Neuronal stem cell (in vitro differentiated cells): ENCODE results near the gene DHRS7B.
"Not testable (repeated sequence)": the region's sequence is repeated elsewhere in the genome, so short reads cannot be mapped to it uniquely, and the experiment has no call there.

Experiments used
- DNase-seq: peaks from one replicate; pipeline ENCODE4 v3.0.0-alpha.2; 2013; ENCODE audit warnings: low spot score
- H2AFZ ChIP-seq: one replicate; pipeline ENCODE4 v1.6.1; 2013; ENCODE audit warnings: mild to moderate bottlenecking, low read length, inconsistent platforms
- H2AK5ac ChIP-seq: 2 replicates; pipeline ENCODE4 v1.6.1; 2013; ENCODE audit warnings: low read depth, mild to moderate bottlenecking, inconsistent platforms, low read length, moderate library complexity, mixed read lengths
- H2BK120ac ChIP-seq: 2 replicates; pipeline ENCODE4 v1.6.1; 2013; ENCODE audit warnings: low read depth, mild to moderate bottlenecking, inconsistent platforms, low read length, moderate library complexity, mixed read lengths
- H2BK12ac ChIP-seq: one replicate; pipeline ENCODE4 v1.6.1; 2013; ENCODE audit warnings: low read length, inconsistent platforms
- H2BK15ac ChIP-seq: 2 replicates; pipeline ENCODE4 v1.6.1; 2013; ENCODE audit warnings: mild to moderate bottlenecking, low read length, inconsistent platforms, mixed read lengths
- H2BK5ac ChIP-seq: one replicate; pipeline ENCODE4 v1.6.1; 2013; ENCODE audit warnings: inconsistent platforms, mild to moderate bottlenecking, low read length, moderate library complexity
- H3K14ac ChIP-seq: one replicate; pipeline ENCODE4 v1.6.1; 2013; ENCODE audit warnings: low read length, inconsistent platforms
- H3K18ac ChIP-seq: 2 replicates; pipeline ENCODE4 v1.6.1; 2013; ENCODE audit warnings: low read length, inconsistent platforms
- H3K23ac ChIP-seq: 2 replicates; pipeline ENCODE4 v1.6.1; 2013; ENCODE audit warnings: low read depth, mild to moderate bottlenecking, mixed read lengths, low read length, inconsistent platforms; ENCODE audit not compliant: poor library complexity
- H3K27ac ChIP-seq: replicated peaks from 3 replicates; pipeline ENCODE4 v1.5.1; 2013; ENCODE audit warnings: low read length, inconsistent platforms
- H3K27me3 ChIP-seq, 3 experiments: 2 replicates each; pipeline ENCODE4 v1.6.1; 2013; ENCODE audit warnings: low read length in 3 of 3, mild to moderate bottlenecking in 2 of 3, inconsistent platforms in 1 of 3, low read depth in 1 of 3, mixed read lengths in 1 of 3, moderate library complexity in 1 of 3; ENCODE audit not compliant: control insufficient read depth in 3 of 3, insufficient read depth in 3 of 3
- H3K36me3 ChIP-seq, 2 donors: replicated peaks in 1 of 2; 2 replicates each; pipeline ENCODE4 v1.6.1; 2013; ENCODE audit warnings: low read length in 2 of 2; ENCODE audit not compliant: control insufficient read depth in 2 of 2, insufficient read depth in 2 of 2
- H3K4ac ChIP-seq: 2 replicates; pipeline ENCODE4 v1.6.1; 2013; ENCODE audit warnings: inconsistent platforms, mild to moderate bottlenecking, low read length, moderate library complexity
- H3K4me1 ChIP-seq, 2 donors: 1 replicate in 1 of 2; 2 replicates in 1 of 2; pipeline ENCODE4 v1.6.1; 2013; ENCODE audit warnings: low read length in 2 of 2, low read depth in 1 of 2; ENCODE audit not compliant: control insufficient read depth in 2 of 2, insufficient read depth in 1 of 2
- H3K4me2 ChIP-seq: one replicate; pipeline ENCODE4 v1.6.1; 2013; ENCODE audit warnings: mild to moderate bottlenecking, low read length, inconsistent platforms; ENCODE audit not compliant: insufficient read depth, poor library complexity, severe bottlenecking
- H3K4me3 ChIP-seq, 2 donors: 2 replicates each; pipeline ENCODE4 v1.5.1; 2013; ENCODE audit warnings: low read length in 2 of 2, mild to moderate bottlenecking in 2 of 2, inconsistent platforms in 1 of 2, moderate library complexity in 1 of 2
- H3K79me1 ChIP-seq: one replicate; pipeline ENCODE4 v1.6.1; 2013; ENCODE audit warnings: low read depth, mild to moderate bottlenecking, inconsistent platforms, low read length, moderate library complexity
- H3K9ac ChIP-seq: one replicate; pipeline ENCODE4 v1.6.1; 2013; ENCODE audit warnings: mild to moderate bottlenecking, low read depth, low read length, inconsistent platforms; ENCODE audit not compliant: poor library complexity
- H3K9me3 ChIP-seq, 2 donors: replicated peaks in 1 of 2; 2 replicates each; pipeline versions ENCODE3 to v1.6.1; 2013; ENCODE audit warnings: low read length in 2 of 2, mild to moderate bottlenecking in 2 of 2, inconsistent platforms in 1 of 2, low read depth in 1 of 2, mixed read lengths in 1 of 2, moderate library complexity in 1 of 2; ENCODE audit not compliant: control insufficient read depth in 2 of 2, insufficient read depth in 1 of 2
- H4K8ac ChIP-seq: one replicate; pipeline ENCODE4 v1.6.1; 2013; ENCODE audit warnings: low read depth, mild to moderate bottlenecking, inconsistent platforms, low read length, moderate library complexity
- H4K91ac ChIP-seq: one replicate; pipeline ENCODE4 v1.6.1; 2013; ENCODE audit warnings: low read length, low read depth, mild to moderate bottlenecking, inconsistent platforms; ENCODE audit not compliant: poor library complexity
- WGBS, 2 donors: extraction: QIAGEN DNeasy Blood & Tissue Kit; methylation state at CpG; one replicate each; pipeline ENCODE4 v1.1.7; 2013; ENCODE audit warnings: missing lambda C conversion rate in 2 of 2, mixed read lengths in 1 of 2; ENCODE audit not compliant: insufficient read length in 2 of 2, insufficient replicate concordance in 1 of 2; ENCODE audit errors: extremely low coverage in 2 of 2; 5-methylcytosine and 5-hydroxymethylcytosine counted together

Gene DHRS7B

GRCh38 chr17:21143695-21144094 lies 16.9 kb downstream of the DHRS7B start:
- H3K4ac ChIP-seq: no peak overlapping the region
- no peak overlapping the region for H2AK5ac ChIP-seq
- no peak overlapping the region for H3K4me2 ChIP-seq
- H3K9me3 ChIP-seq: peaks cover 6 to 7% of the 10 kb centered on the region in 2 donors
- DNase-seq: no peak
- no peak overlapping the region for H2BK5ac ChIP-seq
- no peak overlapping the region for H2BK15ac ChIP-seq
- H2BK12ac ChIP-seq: no peak overlapping the region
- H2BK120ac ChIP-seq: no peak overlapping the region
- no peak overlapping the region for H3K27ac ChIP-seq
- H3K79me1 ChIP-seq: no peaks in the 10 kb centered on the region
- H3K18ac ChIP-seq: no peak overlapping the region
- H4K91ac ChIP-seq: no peak overlapping the region
- no peak overlapping the region for H2AFZ ChIP-seq
- H3K27me3 ChIP-seq: no peaks in the 10 kb centered on the region
- no peaks in the 10 kb centered on the region for H3K4me1 ChIP-seq
- H3K36me3 ChIP-seq: peaks cover 4 to 9% of the 10 kb centered on the region in 2 donors
- H3K9ac ChIP-seq: no peak overlapping the region
- no peak overlapping the region for H3K4me3 ChIP-seq
- no peak overlapping the region for H3K23ac ChIP-seq
- no peak overlapping the region for H4K8ac ChIP-seq
- WGBS, 2 donors: no CpG with 5 or more reads among the region's 3 CpGs
- no peak overlapping the region for H3K14ac ChIP-seq

GRCh38 chr17:21144299-21144698 lies 17.5 kb downstream of the DHRS7B start:
- H2BK12ac ChIP-seq, H3K9me3 ChIP-seq, DNase-seq, H2BK5ac ChIP-seq, H3K23ac ChIP-seq, H3K27ac ChIP-seq, H4K91ac ChIP-seq, H3K4me1 ChIP-seq, H3K4me2 ChIP-seq, H3K14ac ChIP-seq, H3K36me3 ChIP-seq, H3K27me3 ChIP-seq, H3K18ac ChIP-seq, H3K4ac ChIP-seq, H4K8ac ChIP-seq, H2AFZ ChIP-seq, H2BK120ac ChIP-seq, H3K79me1 ChIP-seq, H2BK15ac ChIP-seq, H3K4me3 ChIP-seq, H2AK5ac ChIP-seq, H3K9ac ChIP-seq: not testable (repeated sequence)
- no CpG with 5 or more reads among the region's 3 CpGs for WGBS, 2 donors

- Histone ChIP-seq H2BK120ac (no peak overlapping the region), H3K4me3 (no peak overlapping the region), H2BK15ac (no peak overlapping the region), H3K27me3 (no peaks in the 10 kb centered on the region), H3K9me3 (peaks cover 6% of the 10 kb centered on the region in 2 donors), H2BK5ac (no peak overlapping the region), H3K14ac (no peak overlapping the region), H2AFZ (no peak overlapping the region), H2AK5ac (no peak overlapping the region), H2BK12ac (no peak overlapping the region), H3K27ac (no peak overlapping the region), H3K18ac (no peak overlapping the region), H3K23ac (no peak overlapping the region), H4K91ac (no peak overlapping the region), H3K4ac (no peak overlapping the region), H3K36me3 (peaks cover 4 to 9% of the 10 kb centered on the region in 2 donors), H3K4me1 (no peaks in the 10 kb centered on the region), H3K4me2 (no peak overlapping the region), H3K9ac (no peak overlapping the region), H3K79me1 (no peaks in the 10 kb centered on the region), H4K8ac (no peak overlapping the region)
- WGBS, 2 donors: no CpG with 5 or more reads among the region's 3 CpGs
- no peak for DNase-seq
Measured at GRCh38 chr17:21146362-21147015, 19.7 kb downstream of the DHRS7B start.

GRCh38 chr17:21149621-21150020 lies 22.9 kb downstream of the DHRS7B start:
- H3K9ac ChIP-seq: no peak overlapping the region
- no peak overlapping the region for H2BK120ac ChIP-seq
- H4K8ac ChIP-seq: no peak overlapping the region
- peaks cover 0 to 4% of the 10 kb centered on the region in 2 donors for H3K36me3 ChIP-seq
- no peak overlapping the region for H3K4ac ChIP-seq
- no peaks in the 10 kb centered on the region for H3K27me3 ChIP-seq
- no peak overlapping the region for H3K18ac ChIP-seq
- H2BK5ac ChIP-seq: no peak overlapping the region
- no peak overlapping the region for H2BK12ac ChIP-seq
- no peak overlapping the region for H2AFZ ChIP-seq
- no peak overlapping the region for H3K23ac ChIP-seq
- H3K79me1 ChIP-seq: no peaks in the 10 kb centered on the region
- H3K4me1 ChIP-seq: no peaks in the 10 kb centered on the region
- H3K27ac ChIP-seq: no peak overlapping the region
- no peak overlapping the region for H4K91ac ChIP-seq
- peaks cover 7 to 12% of the 10 kb centered on the region in 2 donors for H3K9me3 ChIP-seq
- H2BK15ac ChIP-seq: no peak overlapping the region
- H2AK5ac ChIP-seq: no peak overlapping the region
- no peak overlapping the region for H3K4me2 ChIP-seq
- no peak for DNase-seq
- H3K14ac ChIP-seq: no peak overlapping the region
- 100% methylated on average over 1 of the region's 1 CpG; no CpG with 5 or more reads in 1 of the 2 donors for WGBS, 2 donors
- no peak overlapping the region for H3K4me3 ChIP-seq
